Measurements from ENCODE around the gene RPS19BP1. TPM values are rescaled to one million over a fixed set of nuclear protein-coding genes. Genes with fewer than 3 reads are reported as not detected.

Gene RPS19BP1
- total RNA-seq, 4 donors from 2014 or later = 59.4 to 132 (median 93.7) TPM

DNA sequence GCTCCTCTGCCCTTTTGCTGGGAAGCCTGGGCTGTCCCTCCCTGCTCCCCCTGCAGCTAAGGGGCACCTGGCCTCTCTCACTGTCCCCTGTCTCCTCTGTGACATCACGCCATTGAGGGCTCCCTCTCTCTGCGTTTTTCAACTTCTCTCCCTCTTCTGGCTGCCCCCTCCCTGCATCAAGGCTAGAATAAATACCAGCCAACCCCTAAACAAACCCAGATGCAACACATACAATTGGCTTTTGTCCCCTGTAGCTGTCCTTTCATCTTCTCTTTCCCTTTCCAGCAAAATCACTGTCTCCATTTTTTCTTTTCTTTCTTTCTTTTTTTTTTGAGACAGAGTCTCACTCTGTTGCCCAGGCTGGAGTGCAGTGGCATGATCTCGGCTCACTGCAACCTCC, 33.7 kb downstream of the RPS19BP1 start:
- no peak for DNase-seq
- H3K27ac ChIP-seq = no peak overlapping the region
- no peaks in the 10 kb centered on the region for H3K27me3 ChIP-seq
- H3K4me1 ChIP-seq = peaks cover 5 to 17% (median 8%) of the 10 kb centered on the region in 4 donors
- H3K36me3 ChIP-seq = peaks cover 0 to under 1% (median 0%) of the 10 kb centered on the region in 3 donors
- TF ChIP-seq POLR2A (IDR thresholded peaks at IDR 0.05) = no peak
- no peaks in the 10 kb centered on the region for H3K9me3 ChIP-seq
- H3K4me3 ChIP-seq = no peak overlapping the region

DNA sequence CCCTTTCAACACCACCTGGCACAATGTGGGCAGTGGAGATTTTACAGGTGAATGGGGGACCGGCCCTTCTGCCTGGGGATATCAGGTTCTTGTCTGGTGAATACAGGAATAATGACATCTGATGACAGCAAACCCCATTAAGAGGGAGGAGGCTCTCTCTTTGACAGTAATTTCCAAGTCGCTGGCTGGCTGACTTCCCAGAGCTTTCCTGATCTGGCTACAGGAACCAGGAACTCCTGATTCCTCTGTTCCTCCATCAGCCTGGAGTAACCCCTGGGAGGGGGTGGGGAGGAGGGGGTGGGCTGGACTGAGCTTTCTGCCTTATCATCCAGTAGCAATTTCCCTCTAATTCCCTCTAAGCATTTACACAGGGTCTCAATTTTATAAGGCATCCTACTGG, 34.2 kb downstream of the RPS19BP1 start:
- Histone ChIP-seq H3K27me3 (no peaks in the 10 kb centered on the region), H3K9me3 (no peaks in the 10 kb centered on the region), H3K36me3 (no peaks in the 10 kb centered on the region), H3K4me3 (no peak overlapping the region), H3K27ac (no peak overlapping the region), H3K4me1 (peaks cover under 1 to 12% (median 4%) of the 10 kb centered on the region in 4 donors)
- DNase-seq = no peak
- no peak for TF ChIP-seq POLR2A (IDR thresholded peaks at IDR 0.05)
- TF ChIP-seq, protein P1, sequence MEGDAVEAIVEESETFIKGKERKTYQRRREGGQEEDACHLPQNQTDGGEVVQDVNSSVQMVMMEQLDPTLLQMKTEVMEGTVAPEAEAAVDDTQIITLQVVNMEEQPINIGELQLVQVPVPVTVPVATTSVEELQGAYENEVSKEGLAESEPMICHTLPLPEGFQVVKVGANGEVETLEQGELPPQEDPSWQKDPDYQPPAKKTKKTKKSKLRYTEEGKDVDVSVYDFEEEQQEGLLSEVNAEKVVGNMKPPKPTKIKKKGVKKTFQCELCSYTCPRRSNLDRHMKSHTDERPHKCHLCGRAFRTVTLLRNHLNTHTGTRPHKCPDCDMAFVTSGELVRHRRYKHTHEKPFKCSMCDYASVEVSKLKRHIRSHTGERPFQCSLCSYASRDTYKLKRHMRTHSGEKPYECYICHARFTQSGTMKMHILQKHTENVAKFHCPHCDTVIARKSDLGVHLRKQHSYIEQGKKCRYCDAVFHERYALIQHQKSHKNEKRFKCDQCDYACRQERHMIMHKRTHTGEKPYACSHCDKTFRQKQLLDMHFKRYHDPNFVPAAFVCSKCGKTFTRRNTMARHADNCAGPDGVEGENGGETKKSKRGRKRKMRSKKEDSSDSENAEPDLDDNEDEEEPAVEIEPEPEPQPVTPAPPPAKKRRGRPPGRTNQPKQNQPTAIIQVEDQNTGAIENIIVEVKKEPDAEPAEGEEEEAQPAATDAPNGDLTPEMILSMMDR (IDR thresholded peaks at IDR 0.05) = no peak

- Histone ChIP-seq H3K9me3 (no peaks in the 10 kb centered on the region), H3K27ac (no peak overlapping the region), H3K27me3 (no peaks in the 10 kb centered on the region), H3K4me1 (peaks cover 0 to 8% (median 1%) of the 10 kb centered on the region in 4 donors), H3K36me3 (no peaks in the 10 kb centered on the region), H3K4me3 (no peak overlapping the region)
- no peak for DNase-seq
- TF ChIP-seq, protein P1 (IDR thresholded peaks at IDR 0.05) = no peak
- no peak for TF ChIP-seq POLR2A (IDR thresholded peaks at IDR 0.05)
Measured at GRCh38 chr22:39497429-39497828, 35.1 kb downstream of the RPS19BP1 start.

- peak; percentile 75 to 89 (median 84) for DNase-seq
- TF ChIP-seq POLR2A (IDR thresholded peaks at IDR 0.05) = no peak
- TF ChIP-seq, protein P1 (IDR thresholded peaks at IDR 0.05) = peak; percentile 62 to 80 (median 76)
- H3K27ac ChIP-seq = peak overlapping the region in 2 of 4 donors; percentile 19 to 37
- no peak overlapping the region for H3K4me3 ChIP-seq
- H3K4me1 ChIP-seq = peaks cover 0 to 3% (median 1%) of the 10 kb centered on the region in 4 donors
- no peaks in the 10 kb centered on the region for H3K9me3 ChIP-seq
- no peaks in the 10 kb centered on the region for H3K27me3 ChIP-seq
- no peaks in the 10 kb centered on the region for H3K36me3 ChIP-seq
Measured at GRCh38 chr22:39496131-39496838, 36.3 kb downstream of the RPS19BP1 start.

DNA sequence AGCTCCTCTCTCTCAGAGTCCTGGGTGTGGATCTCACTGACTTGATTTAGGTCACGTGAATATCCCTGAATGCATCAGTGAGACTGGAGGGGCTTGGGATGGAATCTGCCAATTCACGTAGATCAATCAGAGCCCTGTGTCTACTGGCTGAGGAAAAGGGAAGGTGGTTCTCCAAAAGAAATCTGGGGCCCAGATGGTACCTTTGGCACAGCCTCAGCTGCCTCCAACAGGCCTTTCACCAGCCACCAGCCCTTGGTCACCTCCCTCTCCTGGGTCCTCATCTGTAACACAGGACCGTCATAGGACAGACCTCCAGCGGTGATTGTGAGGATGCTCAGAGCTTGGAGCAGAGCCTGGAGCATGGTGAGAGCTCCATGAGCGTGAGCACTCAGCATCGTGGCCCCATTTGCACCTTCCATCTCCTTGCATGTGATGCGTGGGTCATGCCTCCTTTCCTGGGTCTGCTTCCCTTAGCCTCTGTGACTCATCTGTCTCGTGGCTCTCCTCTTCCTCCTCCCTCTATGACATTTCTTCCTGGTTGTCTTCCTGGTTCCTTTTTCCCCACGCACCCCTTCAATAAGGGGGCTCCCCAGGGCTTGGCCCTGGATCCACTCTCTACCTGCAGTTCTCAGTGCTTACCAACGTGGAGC, 38.0 kb downstream of the RPS19BP1 start:
- Histone ChIP-seq H3K9me3 (no peaks in the 10 kb centered on the region), H3K4me1 (peaks cover 0 to 4% (median 3%) of the 10 kb centered on the region in 4 donors), H3K27me3 (no peaks in the 10 kb centered on the region), H3K27ac (no peak overlapping the region), H3K36me3 (no peaks in the 10 kb centered on the region), H3K4me3 (no peak overlapping the region)
- no peak for DNase-seq
- TF ChIP-seq POLR2A (IDR thresholded peaks at IDR 0.05) = no peak
- TF ChIP-seq, protein P1 (IDR thresholded peaks at IDR 0.05) = no peak

- no peak overlapping the region for H3K27ac ChIP-seq
- H3K27me3 ChIP-seq = no peaks in the 10 kb centered on the region
- TF ChIP-seq POLR2A (IDR thresholded peaks at IDR 0.05) = no peak
- TF ChIP-seq, protein P1 (IDR thresholded peaks at IDR 0.05) = no peak
- no peak for DNase-seq
- no peak overlapping the region for H3K4me3 ChIP-seq
- peaks cover 0 to 5% (median 0%) of the 10 kb centered on the region in 3 donors for H3K36me3 ChIP-seq
- no peaks in the 10 kb centered on the region for H3K9me3 ChIP-seq
- peaks cover 0 to 12% (median 3%) of the 10 kb centered on the region in 4 donors for H3K4me1 ChIP-seq
Measured at GRCh38 chr22:39493759-39494158, 38.8 kb downstream of the RPS19BP1 start.

All from Peyer's patch (tissue), 4 donors.